Inferior parietal cortex (tissue), 1 donor: ENCODE data around the gene WDR26.
"Not testable (repeated sequence)": the region's sequence is repeated elsewhere in the genome, so short reads cannot be mapped to it uniquely, and the experiment has no call there.

Experiments
- DNase-seq: peaks from one replicate; pipeline ENCODE4 v3.0.0-alpha.2; 2016; ENCODE audit errors: extremely low spot score

WDR26 gene

GRCh38 chr1:224393294-224393693 is 41.3 kb downstream of the WDR26 start:
- no peak for DNase-seq

GRCh38 chr1:224392411-224393249 is 42.0 kb downstream of the WDR26 start:
- DNase-seq: peak; percentile 26

DNA sequence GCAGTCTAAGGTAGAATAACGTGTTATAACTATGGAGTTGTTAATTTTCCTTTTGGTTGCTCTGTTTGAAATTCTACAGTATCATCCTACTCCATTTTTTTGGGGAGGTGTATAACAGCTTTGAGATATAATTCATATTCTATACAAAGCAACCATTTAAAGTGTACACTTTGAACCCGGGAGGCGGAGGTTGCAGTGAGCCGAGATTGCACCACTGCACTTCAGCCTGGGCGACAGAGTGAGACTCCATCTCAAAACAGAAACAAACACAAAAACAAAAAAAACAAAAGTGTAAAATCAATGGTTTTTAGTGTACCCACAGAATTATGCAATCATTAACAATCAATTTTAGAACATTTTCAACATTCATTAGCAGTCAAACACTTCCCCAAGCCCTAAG is 44.1 kb downstream of the WDR26 start:
- no peak for DNase-seq

- no peak for DNase-seq
Measured at GRCh38 chr1:224387943-224388342, 46.7 kb downstream of the WDR26 start.

- no peak for DNase-seq
Measured at GRCh38 chr1:224387302-224387912, 47.2 kb downstream of the WDR26 start.

- DNase-seq: no peak
Measured at GRCh38 chr1:224383218-224383617, 51.4 kb downstream of the WDR26 start.

- no peak for DNase-seq
Measured at GRCh38 chr1:224381880-224382548, 52.6 kb downstream of the WDR26 start.

- DNase-seq: no peak
Measured at GRCh38 chr1:224380003-224380402, 54.6 kb downstream of the WDR26 start.

DNA sequence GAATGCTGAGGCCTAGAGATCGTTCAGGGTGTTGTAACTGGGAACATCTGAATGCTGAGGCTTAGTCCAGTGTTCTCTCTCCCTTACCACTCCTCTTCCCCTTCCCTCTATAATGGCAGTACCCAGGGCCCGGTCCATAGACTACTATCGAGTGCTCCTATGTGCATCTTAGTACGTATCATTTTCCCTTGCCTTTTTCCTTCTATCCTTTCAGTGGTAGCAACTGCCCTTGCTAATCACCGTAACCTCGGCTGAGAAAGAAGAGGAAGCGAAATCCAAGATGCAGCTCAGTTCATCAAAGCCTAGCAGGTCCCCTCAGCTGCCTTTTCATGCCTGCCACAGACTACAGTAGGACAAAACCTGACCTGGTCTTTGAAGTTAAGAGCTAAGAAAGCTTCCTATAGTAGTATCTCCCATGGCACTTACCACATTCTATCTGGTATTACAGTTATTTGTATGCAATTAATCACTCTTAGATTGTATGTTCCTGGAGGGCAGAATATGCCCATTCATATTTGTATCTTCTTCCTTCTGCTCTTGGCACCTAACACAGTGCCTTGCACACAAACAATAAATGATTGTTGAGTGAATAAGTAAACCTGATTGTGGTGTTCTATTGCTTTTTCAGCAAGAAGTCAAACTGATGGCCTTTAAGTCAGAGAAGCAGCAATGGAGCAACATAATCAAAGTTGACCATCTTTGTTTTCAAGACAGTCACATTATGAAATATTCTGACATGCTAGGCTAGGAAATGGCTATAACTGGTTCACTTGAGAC is 55.6 kb downstream of the WDR26 start:
- no peak for DNase-seq

DNA sequence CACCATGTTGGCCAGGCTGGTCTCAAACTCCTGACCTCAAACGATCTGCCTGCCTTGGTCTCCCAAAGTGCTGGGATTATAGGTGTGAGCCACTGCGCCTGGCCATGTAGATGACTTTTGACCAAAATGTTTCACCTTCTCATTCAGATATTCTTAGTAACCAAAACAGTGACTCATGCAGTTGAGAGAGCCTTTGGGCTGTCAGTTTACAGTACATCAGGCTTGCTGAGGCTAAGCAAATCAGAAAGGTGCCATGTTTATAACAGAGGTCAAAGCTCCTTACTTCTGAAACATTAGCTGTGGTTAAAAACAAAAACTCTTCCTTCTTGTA is 57.0 kb downstream of the WDR26 start:
- no peak for DNase-seq

- DNase-seq: no peak
Measured at GRCh38 chr1:224375059-224375458, 59.5 kb downstream of the WDR26 start.

GRCh38 chr1:224373008-224373590 is 61.5 kb downstream of the WDR26 start:
- no peak for DNase-seq

DNA sequence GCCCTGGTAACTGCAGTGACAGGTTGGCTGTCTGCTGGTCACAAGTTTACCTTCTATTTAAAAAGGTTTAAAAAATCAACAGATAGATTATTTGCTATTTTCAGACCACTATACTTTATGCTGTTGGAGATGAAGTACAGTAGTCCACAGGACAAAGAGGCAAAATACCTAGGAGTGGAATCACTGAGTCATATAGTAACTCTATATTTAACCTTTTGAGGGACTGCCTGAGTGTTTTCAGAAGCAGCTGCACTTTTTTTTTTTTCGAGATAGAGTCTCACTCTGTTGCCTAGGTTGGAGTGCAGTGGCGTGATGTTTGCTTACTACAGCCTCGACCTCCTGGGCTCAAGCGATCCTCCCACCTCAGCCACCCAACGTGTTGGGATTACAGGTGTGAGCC is 66.2 kb downstream of the WDR26 start:
- DNase-seq: no peak

GRCh38 chr1:224359207-224359606 is 75.4 kb downstream of the WDR26 start:
- no peak for DNase-seq

GRCh38 chr1:224358237-224358636 is 76.4 kb downstream of the WDR26 start:
- DNase-seq: no peak

DNA sequence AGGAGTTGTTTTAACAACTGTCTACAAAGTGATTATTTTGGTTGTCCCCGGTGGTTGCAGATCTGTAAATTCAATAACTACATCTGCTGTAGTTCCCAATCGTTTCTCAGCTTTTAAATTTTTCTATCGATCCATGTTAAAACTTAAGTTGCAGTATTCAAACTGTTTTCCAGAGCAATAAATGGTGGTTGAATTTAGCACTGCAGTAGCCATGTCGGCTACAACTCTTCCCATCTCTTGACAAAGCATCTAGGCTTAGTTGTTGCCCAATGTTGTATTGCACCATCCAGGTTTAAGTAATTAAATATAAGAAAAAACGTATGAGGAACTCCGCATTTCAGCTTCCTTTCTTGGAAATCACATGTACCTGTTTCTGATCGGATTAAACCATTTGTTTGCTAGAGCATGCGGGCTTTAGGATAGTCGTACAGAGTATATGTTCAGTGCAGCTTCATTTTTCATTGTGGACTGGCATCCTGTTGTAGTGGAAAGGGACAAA is 76.9 kb downstream of the WDR26 start:
- DNase-seq: no peak

- DNase-seq: peak; percentile 98
Measured at GRCh38 chr1:224356685-224357625, 77.6 kb downstream of the WDR26 start, which contains the start of gene CNIH4. Gene CNIH4, plus strand, starts transcription at chr1:224356879. Its CDS starts 46 bp downstream, at chr1:224356925.

- DNase-seq: no peak
Measured at GRCh38 chr1:224353975-224354925, 80.3 kb downstream of the WDR26 start.

- not testable (repeated sequence) for DNase-seq
Measured at GRCh38 chr1:224352436-224353085, 82.0 kb downstream of the WDR26 start.
